Adrenal gland (tissue), 5 donors: ENCODE measurements around the gene CDCA4.

Source experiments
- POLR2A ChIP-seq, 2 donors: fragments of 450-650 bp; IDR thresholded peaks; one replicate each; pipeline ENCODE4 v1.6.1; 2017; ENCODE audit warnings: antibody characterized with exemption in 2 of 2, mild to moderate bottlenecking in 2 of 2, moderate library complexity in 1 of 2
- TF ChIP-seq, protein P1 (sequence below), 6 experiments: fragments of 450-650 bp in 4 of 6; fragments of 200-600 bp in 2 of 6; sonication (generic) in 1 of 6; IDR thresholded peaks; 1 replicate in 5 of 6; 2 replicates in 1 of 6; pipeline versions ENCODE4 v1.5.1 to v1.8.0; 2016 to 2021; ENCODE audit warnings: antibody characterized with exemption in 6 of 6, mild to moderate bottlenecking in 2 of 6, moderate library complexity in 1 of 6
- donor health status: DM: no; HTN: no; CAD: no.

DNA sequence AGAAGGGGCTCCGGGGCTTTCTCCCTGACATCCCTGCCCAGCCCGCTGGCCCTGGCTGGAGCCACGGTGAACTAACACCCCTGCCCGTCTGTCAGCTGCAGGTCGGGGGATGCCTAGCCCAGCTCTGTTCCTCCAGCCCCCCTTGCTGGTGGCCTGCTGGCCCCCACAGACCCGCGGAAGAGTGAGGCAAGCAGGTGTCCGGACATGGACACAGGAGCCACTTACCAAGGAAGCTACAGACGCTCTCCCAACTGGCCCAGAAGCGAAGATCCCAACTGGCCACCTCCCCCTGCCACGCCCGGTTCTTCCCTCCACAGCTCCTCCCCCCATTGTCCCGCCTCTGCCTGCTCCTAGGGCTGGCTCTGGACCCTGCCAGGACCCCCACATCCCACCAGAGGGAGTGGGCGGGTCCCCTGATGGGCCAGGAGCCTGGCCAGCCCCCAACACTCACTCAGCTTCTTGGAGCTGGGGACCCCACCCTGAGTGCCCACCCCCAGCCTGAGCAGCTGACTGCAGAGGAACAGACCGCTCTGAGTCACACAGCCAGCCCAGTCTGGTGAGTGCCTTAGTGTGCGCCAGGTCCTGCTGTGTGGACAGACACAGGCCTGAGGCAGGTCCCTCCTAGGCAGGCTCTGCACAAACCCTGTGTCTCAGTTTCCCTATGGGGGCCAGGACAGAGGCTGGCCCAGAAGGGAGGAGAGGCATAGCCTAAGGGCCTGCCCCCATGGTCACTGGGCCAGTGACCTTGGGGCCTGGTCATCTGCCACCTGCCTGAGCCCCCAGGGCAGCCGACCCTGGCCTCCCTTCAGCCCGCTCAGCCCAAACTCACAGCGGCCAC lies 50.4 kb downstream of the CDCA4 start:
- TF ChIP-seq, protein P1, sequence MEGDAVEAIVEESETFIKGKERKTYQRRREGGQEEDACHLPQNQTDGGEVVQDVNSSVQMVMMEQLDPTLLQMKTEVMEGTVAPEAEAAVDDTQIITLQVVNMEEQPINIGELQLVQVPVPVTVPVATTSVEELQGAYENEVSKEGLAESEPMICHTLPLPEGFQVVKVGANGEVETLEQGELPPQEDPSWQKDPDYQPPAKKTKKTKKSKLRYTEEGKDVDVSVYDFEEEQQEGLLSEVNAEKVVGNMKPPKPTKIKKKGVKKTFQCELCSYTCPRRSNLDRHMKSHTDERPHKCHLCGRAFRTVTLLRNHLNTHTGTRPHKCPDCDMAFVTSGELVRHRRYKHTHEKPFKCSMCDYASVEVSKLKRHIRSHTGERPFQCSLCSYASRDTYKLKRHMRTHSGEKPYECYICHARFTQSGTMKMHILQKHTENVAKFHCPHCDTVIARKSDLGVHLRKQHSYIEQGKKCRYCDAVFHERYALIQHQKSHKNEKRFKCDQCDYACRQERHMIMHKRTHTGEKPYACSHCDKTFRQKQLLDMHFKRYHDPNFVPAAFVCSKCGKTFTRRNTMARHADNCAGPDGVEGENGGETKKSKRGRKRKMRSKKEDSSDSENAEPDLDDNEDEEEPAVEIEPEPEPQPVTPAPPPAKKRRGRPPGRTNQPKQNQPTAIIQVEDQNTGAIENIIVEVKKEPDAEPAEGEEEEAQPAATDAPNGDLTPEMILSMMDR (IDR thresholded peaks at IDR 0.05): no peak
- no peak for TF ChIP-seq POLR2A (IDR thresholded peaks at IDR 0.05)
